ENCODE results near the gene DZIP1. TPM values are rescaled to one million over a fixed set of nuclear protein-coding genes. Genes with fewer than 3 reads are reported as not detected.

Gene DZIP1
- total and polyA plus RNA-seq, 9 donors = 23.3 to 40.6 (median 30.5) TPM

GRCh38 chr13:95536632-95537241 is 107.8 kb downstream of the DZIP1 start:
- no peaks in the 10 kb centered on the region for H3K27me3 ChIP-seq (ENCODE audit: control insufficient read depth, insufficient read depth, low read length)
- no peak overlapping the region for H3K27ac ChIP-seq (ENCODE audit: low read length)
- no peaks in the 10 kb centered on the region for H3K9me3 ChIP-seq (replicated peaks; ENCODE audit: control insufficient read depth, low read depth, low read length)
- peaks cover 8% of the 10 kb centered on the region for H3K4me1 ChIP-seq (ENCODE audit: control insufficient read depth, insufficient read depth, low read length)
- H3K4me3 ChIP-seq (ENCODE audit: low read length) = peak overlapping the region; percentile 1
- no peaks in the 10 kb centered on the region for H3K36me3 ChIP-seq (ENCODE audit: control insufficient read depth, insufficient read depth, low read length)
- WGBS (ENCODE audit: insufficient coverage) = 50% methylated on average over 2 of the region's 6 CpGs
- peak; percentile 64 for DNase-seq

- H3K9me3 ChIP-seq (replicated peaks; ENCODE audit: control insufficient read depth, low read depth, low read length) = no peaks in the 10 kb centered on the region
- no peak overlapping the region for H3K27ac ChIP-seq (ENCODE audit: low read length)
- no peak for DNase-seq
- H3K4me3 ChIP-seq (ENCODE audit: low read length) = no peak overlapping the region
- H3K27me3 ChIP-seq (ENCODE audit: control insufficient read depth, insufficient read depth, low read length) = no peaks in the 10 kb centered on the region
- no peaks in the 10 kb centered on the region for H3K36me3 ChIP-seq (ENCODE audit: control insufficient read depth, insufficient read depth, low read length)
- WGBS (ENCODE audit: insufficient coverage) = 85% methylated on average over 3 of the region's 3 CpGs
- peaks cover under 1% of the 10 kb centered on the region for H3K4me1 ChIP-seq (ENCODE audit: control insufficient read depth, insufficient read depth, low read length)
These were observed 109.3 kb downstream of the DZIP1 start for GRCh38 chr13:95535243-95535642.

- Histone ChIP-seq H3K27ac (ENCODE audit: low read length) (no peak overlapping the region), H3K27me3 (ENCODE audit: control insufficient read depth, insufficient read depth, low read length) (no peaks in the 10 kb centered on the region), H3K9me3 (replicated peaks; ENCODE audit: control insufficient read depth, low read depth, low read length) (no peaks in the 10 kb centered on the region), H3K4me1 (ENCODE audit: control insufficient read depth, insufficient read depth, low read length) (no peaks in the 10 kb centered on the region), H3K36me3 (ENCODE audit: control insufficient read depth, insufficient read depth, low read length) (no peaks in the 10 kb centered on the region), H3K4me3 (ENCODE audit: low read length) (no peak overlapping the region)
- no peak for DNase-seq
- 77% methylated on average over 4 of the region's 7 CpGs for WGBS (ENCODE audit: insufficient coverage)
These were observed 110.9 kb downstream of the DZIP1 start for GRCh38 chr13:95533545-95534160.

GRCh38 chr13:95530178-95530577 is 114.3 kb downstream of the DZIP1 start:
- Histone ChIP-seq H3K4me1 (ENCODE audit: control insufficient read depth, insufficient read depth, low read length) (no peaks in the 10 kb centered on the region), H3K27me3 (ENCODE audit: control insufficient read depth, insufficient read depth, low read length) (no peaks in the 10 kb centered on the region), H3K36me3 (ENCODE audit: control insufficient read depth, insufficient read depth, low read length) (no peaks in the 10 kb centered on the region), H3K27ac (ENCODE audit: low read length) (no peak overlapping the region), H3K4me3 (ENCODE audit: low read length) (no peak overlapping the region), H3K9me3 (replicated peaks; ENCODE audit: control insufficient read depth, low read depth, low read length) (no peaks in the 10 kb centered on the region)
- 38% methylated on average over 4 of the region's 5 CpGs for WGBS (ENCODE audit: insufficient coverage)
- no peak for DNase-seq

Other genes starting within 250 kb of the DZIP1 start
- 7.4 TPM for gene CLDN10, start 92.0 kb downstream of the DZIP1 start, total RNA-seq
- gene CLDN10, start 92.0 kb downstream of the DZIP1 start, polyA plus RNA-seq (ENCODE audit: insufficient read depth in 1 of 8, insufficient read length in 8 of 8, low replicate concordance in 1 of 8) = 10 to 100 TPM in 1 of 8 donors, 1 to 10 TPM in 7; 4.9 to 10.1 (median 6.6) TPM
- gene DNAJC3, start 32.4 kb upstream of the DZIP1 start, total RNA-seq = 20.6 TPM
- gene DNAJC3, start 32.4 kb upstream of the DZIP1 start, polyA plus RNA-seq (ENCODE audit: insufficient read depth in 1 of 8, insufficient read length in 8 of 8, low replicate concordance in 1 of 8) = 10 to 100 TPM; 13.9 to 26.3 (median 18.1) TPM

Measured in muscle of leg (tissue), 11 donors.